Gastrocnemius medialis (tissue), 4 donors: ENCODE data around the gene LDLRAD4. TPM values are rescaled to one million over a fixed set of nuclear protein-coding genes. Genes with fewer than 3 reads are reported as not detected.

Experiments used
- ATAC-seq, 2 donors: fragments of 150-250 bp; one replicate each; pipeline ENCODE4 v1.9.1; 2016
- DNase-seq, 2 donors: peaks; one replicate each; pipeline ENCODE4 v3.0.0-alpha.2; 2019
- H3K27ac ChIP-seq, 4 donors: fragments of 200-600 bp; sonication (generic); 1 replicate in 1 of 4; 2 replicates in 3 of 4; pipeline ENCODE4 v1.5.1; 2016 to 2018; ENCODE audit warnings: mild to moderate bottlenecking in 2 of 4, moderate library complexity in 1 of 4
- H3K27me3 ChIP-seq, 3 donors: fragments of 200-600 bp; sonication (generic) in 2 of 3; 1 replicate in 1 of 3; 2 replicates in 2 of 3; pipeline versions ENCODE4 v1.5.1 to v1.6.0; 2016 to 2019; ENCODE audit warnings: mild to moderate bottlenecking in 1 of 3, moderate library complexity in 1 of 3
- H3K36me3 ChIP-seq, 2 donors: fragments of 200-600 bp; sonication (generic) in 1 of 2; one replicate each; pipeline ENCODE4 v1.5.1; 2017 to 2018
- H3K4me1 ChIP-seq, 2 donors: fragments of 200-600 bp; sonication (generic) in 1 of 2; one replicate each; pipeline ENCODE4 v1.5.1; 2016 to 2017; ENCODE audit warnings: mild to moderate bottlenecking in 2 of 2
- H3K4me3 ChIP-seq, 4 donors: fragments of 200-600 bp; sonication (generic) in 3 of 4; 1 replicate in 1 of 4; 2 replicates in 3 of 4; pipeline ENCODE4 v1.5.1; 2016 to 2019; ENCODE audit warnings: mild to moderate bottlenecking in 2 of 4
- H3K9me3 ChIP-seq, 3 donors: fragments of 200-600 bp; sonication (generic) in 2 of 3; 1 replicate in 1 of 3; 2 replicates in 2 of 3; pipeline ENCODE4 v1.5.1; 2016 to 2019
- POLR2A ChIP-seq, 2 donors: fragments of 450-650 bp; IDR thresholded peaks; one replicate each; pipeline ENCODE4 v1.6.1; 2017; ENCODE audit warnings: antibody characterized with exemption in 2 of 2, mild to moderate bottlenecking in 2 of 2, moderate library complexity in 2 of 2
- in situ Hi-C, 4 donors: fragments of 200-750 bp; cut with MboI; loops; one replicate each; pipeline versions ENCODE4 v1.15.0 to v1.8.0; 2017; ENCODE audit warnings: low sequenced_read_pairs in 4 of 4
- intact Hi-C: fragments of 100-400 bp; cut with DNase I; formaldehyde crosslinking; loops from one replicate; pipeline ENCODE4 v1.15.1; 2023; ENCODE audit warnings: low total_unique reads
- total RNA-seq, 4 donors: library from RNA; depleted of rRNA; stranded (reverse); fragments of >200 nt; gene quantifications; one replicate each; pipeline versions ENCODE4 v1.1.0 to v1.2.3, GENCODE V29; 2016
- TF ChIP-seq, protein P1 (sequence below), 5 experiments: fragments of 450-650 bp in 3 of 5; fragments of 200-600 bp in 2 of 5; sonication (generic) in 2 of 5; IDR thresholded peaks in 4 of 5; conservative IDR thresholded peaks in 1 of 5; 1 replicate in 4 of 5; 2 replicates in 1 of 5; pipeline ENCODE4 v1.5.1; 2016 to 2019; ENCODE audit warnings: antibody characterized with exemption in 5 of 5, mild to moderate bottlenecking in 3 of 5, moderate library complexity in 3 of 5

Gene LDLRAD4
- total RNA-seq, 4 donors from 2014 or later, result 3.9 to 11.1 (median 6.5) TPM

GRCh38 chr18:13495961-13496360, 277.4 kb downstream of the LDLRAD4 start:
- no peak for ATAC-seq
- no peak for DNase-seq
- Histone ChIP-seq H3K36me3 (peaks cover 0 to 5% of the 10 kb centered on the region in 2 donors), H3K9me3 (no peaks in the 10 kb centered on the region), H3K4me3 (no peak overlapping the region), H3K4me1 (peaks cover 10 to 14% of the 10 kb centered on the region in 2 donors), H3K27ac (peak overlapping the region in 2 of 4 donors; percentile 16 to 38), H3K27me3 (no peaks in the 10 kb centered on the region)
- intact Hi-C loops (no loop called here), in situ Hi-C loops (no loop called here)
- TF ChIP-seq, protein P1, sequence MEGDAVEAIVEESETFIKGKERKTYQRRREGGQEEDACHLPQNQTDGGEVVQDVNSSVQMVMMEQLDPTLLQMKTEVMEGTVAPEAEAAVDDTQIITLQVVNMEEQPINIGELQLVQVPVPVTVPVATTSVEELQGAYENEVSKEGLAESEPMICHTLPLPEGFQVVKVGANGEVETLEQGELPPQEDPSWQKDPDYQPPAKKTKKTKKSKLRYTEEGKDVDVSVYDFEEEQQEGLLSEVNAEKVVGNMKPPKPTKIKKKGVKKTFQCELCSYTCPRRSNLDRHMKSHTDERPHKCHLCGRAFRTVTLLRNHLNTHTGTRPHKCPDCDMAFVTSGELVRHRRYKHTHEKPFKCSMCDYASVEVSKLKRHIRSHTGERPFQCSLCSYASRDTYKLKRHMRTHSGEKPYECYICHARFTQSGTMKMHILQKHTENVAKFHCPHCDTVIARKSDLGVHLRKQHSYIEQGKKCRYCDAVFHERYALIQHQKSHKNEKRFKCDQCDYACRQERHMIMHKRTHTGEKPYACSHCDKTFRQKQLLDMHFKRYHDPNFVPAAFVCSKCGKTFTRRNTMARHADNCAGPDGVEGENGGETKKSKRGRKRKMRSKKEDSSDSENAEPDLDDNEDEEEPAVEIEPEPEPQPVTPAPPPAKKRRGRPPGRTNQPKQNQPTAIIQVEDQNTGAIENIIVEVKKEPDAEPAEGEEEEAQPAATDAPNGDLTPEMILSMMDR (IDR thresholded peaks at IDR 0.05 in 4 of 5, conservative IDR thresholded peaks at IDR 0.05 in 1 of 5), result no peak
- TF ChIP-seq POLR2A (IDR thresholded peaks at IDR 0.05), result no peak

- Histone ChIP-seq H3K9me3 (no peaks in the 10 kb centered on the region), H3K27ac (peak overlapping the region in 2 of 4 donors; percentile 16 to 38), H3K27me3 (no peaks in the 10 kb centered on the region), H3K36me3 (peaks cover 0 to 5% of the 10 kb centered on the region in 2 donors), H3K4me3 (no peak overlapping the region), H3K4me1 (peaks cover 18 to 23% of the 10 kb centered on the region in 2 donors)
- DNase-seq (no peak), ATAC-seq (no peak)
- no peak for TF ChIP-seq POLR2A (IDR thresholded peaks at IDR 0.05)
- TF ChIP-seq, protein P1 (IDR thresholded peaks at IDR 0.05 in 4 of 5, conservative IDR thresholded peaks at IDR 0.05 in 1 of 5), result no peak
- intact Hi-C loops (no loop called here), in situ Hi-C loops (no loop called here)
These were observed 278.2 kb downstream of the LDLRAD4 start for GRCh38 chr18:13496691-13497281.

DNA sequence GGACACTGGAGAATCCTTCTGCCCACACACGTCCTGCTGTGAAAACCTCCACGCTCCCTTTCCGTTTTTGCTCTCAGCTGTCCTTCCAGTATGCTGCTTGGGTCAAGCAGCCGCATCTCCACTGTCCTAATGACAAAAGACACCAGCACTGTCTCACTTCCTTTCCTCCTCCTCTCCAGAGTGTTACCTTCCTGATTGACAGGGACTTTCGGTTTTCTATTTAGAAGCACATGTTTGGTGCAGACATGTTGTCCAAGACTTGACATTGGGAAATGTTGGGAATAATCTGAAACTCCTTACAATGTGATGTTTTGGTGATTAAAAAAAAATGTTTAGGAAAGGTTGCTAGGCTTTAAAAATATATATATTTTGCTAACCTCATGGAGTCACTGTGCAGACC, 281.2 kb downstream of the LDLRAD4 start:
- Histone ChIP-seq H3K36me3 (peaks cover 0 to 5% of the 10 kb centered on the region in 2 donors), H3K27ac (peak overlapping the region; percentile 85 to 96 (median 88)), H3K4me3 (peak overlapping the region in 3 of 4 donors; percentile 45 to 55 (median 55)), H3K9me3 (no peaks in the 10 kb centered on the region), H3K27me3 (no peaks in the 10 kb centered on the region), H3K4me1 (peaks cover 35 to 43% of the 10 kb centered on the region in 2 donors)
- intact Hi-C loops, result loop anchor here (1.0 to 10.0 kb wide), 4 partner anchors 13 to 555 kb away; partner anchors contain the start of gene SEH1L
- in situ Hi-C loops, result no loop called here
- DNase-seq (no peak), ATAC-seq (peak in 1 of 2 donors; percentile 23)
- TF ChIP-seq POLR2A (IDR thresholded peaks at IDR 0.05), result no peak
- TF ChIP-seq, protein P1 (IDR thresholded peaks at IDR 0.05 in 4 of 5, conservative IDR thresholded peaks at IDR 0.05 in 1 of 5), result no peak

- peak; percentile 84 to 93 for ATAC-seq
- peak overlapping the region; percentile 45 to 55 (median 52) for H3K4me3 ChIP-seq
- H3K36me3 ChIP-seq, result peaks cover 0 to 5% of the 10 kb centered on the region in 2 donors
- in situ Hi-C loops, result no loop called here
- intact Hi-C loops, result loop anchor here (1.0 to 10.0 kb wide), 4 partner anchors 13 to 556 kb away; partner anchors contain the start of gene SEH1L
- H3K27ac ChIP-seq, result peak overlapping the region; percentile 85 to 96 (median 88)
- H3K27me3 ChIP-seq, result no peaks in the 10 kb centered on the region
- peak; percentile 56 to 64 for TF ChIP-seq POLR2A (IDR thresholded peaks at IDR 0.05)
- TF ChIP-seq, protein P1 (IDR thresholded peaks at IDR 0.05 in 4 of 5, conservative IDR thresholded peaks at IDR 0.05 in 1 of 5), result peak in 1 of 5 experiments; percentile 18
- H3K4me1 ChIP-seq, result peaks cover 35 to 43% of the 10 kb centered on the region in 2 donors
- DNase-seq, result peak; percentile 49 to 65
- H3K9me3 ChIP-seq, result no peaks in the 10 kb centered on the region
These were observed 281.8 kb downstream of the LDLRAD4 start for GRCh38 chr18:13500227-13500865.
